Activated CD4-positive, alpha-beta T cell treated with anti-CD3 and anti-CD28 coated beads for 1 hour (primary cell): ENCODE measurements around the gene SLC30A7.

Experiments used
- DNase-seq: peaks from one replicate; pipeline ENCODE4 v3.0.0-alpha.2; 2020

The SLC30A7 gene

GRCh38 chr1:100989306-100990077 is 93.6 kb downstream of the SLC30A7 start:
- no peak for DNase-seq

DNA sequence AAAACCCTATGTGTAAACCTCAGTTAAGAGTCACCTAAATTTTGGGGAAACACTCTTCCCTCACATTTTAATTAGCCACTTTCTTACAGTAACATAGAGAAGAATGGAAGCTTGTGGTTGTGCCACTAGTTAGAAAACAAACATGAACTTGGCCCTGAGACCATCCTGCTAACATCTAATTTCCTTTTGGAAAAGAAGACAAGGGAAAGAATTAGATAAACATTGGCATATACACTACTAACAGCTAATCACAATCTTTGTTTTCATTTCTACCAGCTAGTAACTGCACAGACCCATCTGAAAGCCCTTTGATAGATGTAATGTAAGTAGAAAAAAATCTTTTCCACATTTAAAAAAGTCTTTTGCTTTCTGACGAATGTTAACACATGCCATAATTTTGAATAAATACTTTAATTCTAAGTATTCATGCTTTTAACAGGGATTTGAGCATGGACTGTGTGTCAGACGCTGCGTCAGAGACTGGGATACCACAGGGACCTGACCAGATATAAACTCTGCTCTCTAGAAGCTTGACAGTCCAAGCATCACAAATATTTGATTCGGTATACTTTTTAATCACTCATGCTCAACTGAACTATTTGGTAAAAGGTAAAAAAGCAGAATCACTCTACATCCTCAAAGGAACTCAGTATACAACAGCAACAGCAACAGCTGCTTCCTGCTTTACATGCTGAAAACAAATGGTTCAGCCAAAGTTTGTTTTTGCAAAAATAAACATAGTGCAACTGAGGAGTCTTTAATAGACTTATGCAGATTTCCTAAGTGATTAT is 99.5 kb downstream of the SLC30A7 start:
- DNase-seq: no peak

GRCh38 chr1:100998426-100998825 is 102.5 kb downstream of the SLC30A7 start:
- DNase-seq: no peak

GRCh38 chr1:101000131-101000873 is 104.4 kb downstream of the SLC30A7 start:
- DNase-seq: no peak

DNA sequence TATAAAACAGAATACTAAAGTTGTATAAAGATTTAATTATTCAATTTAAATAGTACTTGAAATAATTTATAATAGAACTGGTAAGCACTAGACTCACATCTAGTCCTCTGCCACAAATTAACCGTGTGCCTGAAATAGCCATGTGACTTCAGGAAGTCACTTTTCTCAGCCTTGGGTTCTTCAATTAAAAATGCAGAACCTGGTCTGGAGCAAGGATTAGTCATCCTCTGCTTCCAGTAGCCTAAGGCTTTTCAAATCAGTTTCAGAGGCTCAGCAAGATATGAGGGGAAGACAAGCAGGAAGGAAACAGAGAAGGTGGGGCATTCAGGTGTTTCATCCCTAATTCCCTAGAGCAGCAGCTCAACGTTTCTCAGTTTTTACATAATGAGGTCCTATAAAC is 106.7 kb downstream of the SLC30A7 start:
- no peak for DNase-seq

- DNase-seq: no peak
Observed at GRCh38 chr1:101003012-101003650, 107.2 kb downstream of the SLC30A7 start.

DNA sequence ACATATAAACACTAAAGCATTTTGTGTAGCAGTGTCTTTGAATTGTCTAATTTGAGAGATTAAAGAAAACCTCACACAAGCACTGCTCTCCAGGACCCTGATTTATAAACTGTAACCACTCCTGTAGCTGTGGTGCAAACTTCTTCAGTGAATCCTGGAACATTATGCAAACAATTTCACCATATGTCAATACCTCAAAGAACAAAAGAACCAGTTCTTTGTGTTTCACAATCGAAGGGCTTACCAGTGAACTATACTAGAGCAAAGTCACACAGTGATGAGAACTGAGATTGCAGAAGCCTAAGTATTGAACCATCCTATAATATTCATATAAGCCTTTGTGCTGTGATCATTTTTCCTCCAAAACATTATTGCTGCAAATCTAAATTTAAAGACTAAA is 108.2 kb downstream of the SLC30A7 start:
- DNase-seq: no peak

GRCh38 chr1:101004670-101005069 is 108.8 kb downstream of the SLC30A7 start:
- DNase-seq: no peak

GRCh38 chr1:101005183-101005582 is 109.3 kb downstream of the SLC30A7 start:
- no peak for DNase-seq

- no peak for DNase-seq
Observed at GRCh38 chr1:101005871-101006270, 110.0 kb downstream of the SLC30A7 start.

DNA sequence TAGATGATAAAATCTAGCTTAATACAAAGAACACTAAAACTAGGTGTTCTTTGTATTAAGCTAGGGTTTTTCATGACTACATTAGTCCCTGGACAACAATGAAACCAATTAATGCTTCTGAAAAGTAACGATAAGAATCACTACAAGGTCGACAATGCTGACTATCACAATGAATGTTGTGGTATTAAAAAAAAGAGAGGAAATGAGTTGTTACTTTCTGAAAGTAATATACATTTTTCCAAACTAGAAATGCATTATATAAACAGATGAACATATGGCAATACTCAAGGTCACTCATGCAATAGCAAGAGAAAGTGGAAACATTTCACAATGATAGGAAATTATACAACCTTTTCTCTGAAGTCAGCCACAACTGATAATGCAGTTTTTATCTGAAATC is 110.7 kb downstream of the SLC30A7 start:
- DNase-seq: no peak

- DNase-seq: no peak
Observed at GRCh38 chr1:101008229-101008834, 112.4 kb downstream of the SLC30A7 start.

- DNase-seq: no peak
Observed at GRCh38 chr1:101013776-101014175, 117.9 kb downstream of the SLC30A7 start.

- DNase-seq: no peak
Observed at GRCh38 chr1:101017448-101017847, 121.6 kb downstream of the SLC30A7 start.

- DNase-seq: no peak
Observed at GRCh38 chr1:101022294-101022693, 126.4 kb downstream of the SLC30A7 start.

DNA sequence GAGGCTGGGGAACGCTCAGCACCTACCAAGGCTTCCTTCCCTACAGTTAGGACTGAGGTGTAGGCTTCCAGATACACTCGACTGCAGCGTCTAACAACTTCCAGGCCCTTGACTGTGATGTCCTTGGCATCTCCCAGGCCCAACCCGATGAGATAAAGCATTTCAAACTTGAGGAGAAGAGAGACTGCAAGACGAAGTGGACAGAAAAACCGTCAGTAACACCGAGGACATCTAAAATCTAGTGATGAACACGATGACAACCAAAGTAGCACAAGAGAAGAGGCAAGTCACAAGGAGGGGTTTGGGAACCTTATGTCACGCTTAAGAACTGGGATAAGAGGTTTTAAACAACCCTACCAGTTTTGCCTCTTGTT is 129.4 kb downstream of the SLC30A7 start:
- no peak for DNase-seq

GRCh38 chr1:101025657-101026429 is 130.0 kb downstream of the SLC30A7 start, which contains the start of gene DPH5:
DPH5 (minus strand) TSS chr1:101025784; CDS start chr1:101025443, 341 bp downstream.
- peak; percentile 77 for DNase-seq

DNA sequence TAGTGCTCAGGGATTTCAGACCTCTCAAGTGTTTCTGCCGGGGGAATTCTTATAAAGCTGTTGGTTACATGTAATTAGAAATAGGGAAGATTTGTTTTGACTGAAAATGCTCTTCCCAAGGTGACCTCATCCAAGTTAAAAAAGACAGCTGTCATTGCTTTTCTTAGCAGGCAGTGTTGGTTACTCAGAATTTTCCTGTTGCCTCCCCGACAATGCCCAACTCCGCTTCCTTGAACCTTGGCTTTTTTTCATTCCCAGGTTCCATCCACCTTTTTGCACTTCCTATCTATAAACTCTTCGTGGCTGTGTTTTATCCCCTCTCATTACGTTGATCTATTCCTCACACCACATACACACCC is 130.5 kb downstream of the SLC30A7 start:
- no peak for DNase-seq

- no peak for DNase-seq
Observed at GRCh38 chr1:101027194-101027772, 131.4 kb downstream of the SLC30A7 start.

- no peak for DNase-seq
Observed at GRCh38 chr1:101028466-101028865, 132.6 kb downstream of the SLC30A7 start.

DNA sequence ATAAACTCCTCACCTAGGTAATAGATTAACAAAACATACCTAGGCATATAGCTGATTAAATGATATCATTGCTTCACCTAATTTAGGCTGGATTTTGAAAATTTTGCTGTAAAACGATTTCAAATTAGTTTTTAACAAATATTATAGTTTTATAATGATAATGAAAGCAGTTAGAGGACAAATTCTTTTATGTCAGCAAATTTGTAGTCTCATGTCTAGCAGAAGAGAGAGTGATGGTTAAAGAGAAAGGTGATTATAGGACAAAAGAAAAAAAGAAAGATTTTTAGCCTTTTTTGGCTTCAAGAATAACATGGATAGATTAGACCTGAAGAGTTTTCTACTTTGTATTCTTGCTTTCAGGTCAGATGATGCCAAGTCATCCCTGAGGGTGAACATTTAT is 133.3 kb downstream of the SLC30A7 start:
- no peak for DNase-seq
